HCT116 (cell line): ENCODE measurements around the gene SPG7. TPM values are rescaled to one million over a fixed set of nuclear protein-coding genes. Genes with fewer than 3 reads are reported as not detected.
A peak's percentile ranks its signal among the peaks of the same experiment; 100 is the strongest.

Experiments used
- ATAC-seq: fragments of 200-7000 bp; cut with Tn5 transposase; 2 replicates; pipeline ENCODE4 v1.9.1; 2020; ENCODE audit warnings: mild to moderate bottlenecking, moderate library complexity
- BruUV-seq: library from RNA; stranded (reverse); fragments of 400-500 nt; replicated peaks from 2 replicates; lab custom pipeline; 2021; lab: Mats Ljungman, UMichigan
- CTCF ChIA-PET: fragments of 300-600 bp; sonication (Branson Sonifier 250); formaldehyde crosslinking; loops from one replicate; lab custom pipeline; 2021; ENCODE audit warnings: antibody characterized with exemption; lab: Charles Lee
- POLR2A ChIA-PET: fragments of 300-600, 350-600 bp; sonication (Branson Sonifier 250); formaldehyde crosslinking; loops from one replicate; lab custom pipeline; 2021; ENCODE audit warnings: antibody characterized with exemption; lab: Charles Lee
- RAD21 ChIA-PET, 2 experiments: fragments of 300-600 bp; sonication (Branson Sonifier 250); formaldehyde crosslinking; loops; one replicate each; lab custom pipeline; 2023; ENCODE audit warnings: low total read pairs in 2 of 2; ENCODE audit not compliant: uncharacterized antibody in 2 of 2, unreplicated experiment in 2 of 2, low non-redundant PET in 1 of 2; lab: Charles Lee
- DNase-seq: peaks from one replicate; pipeline ENCODE4 v3.0.0-alpha.2; 2010; ENCODE audit warnings: low read depth, low spot score
- H2AFZ ChIP-seq: fragments of 200-600 bp; shearing (Covaris generic), sonication (generic); 2 replicates; pipeline ENCODE4 v1.6.1; 2017; ENCODE audit warnings: low read depth, mixed run types, mixed read lengths, antibody characterized with exemption, low read length; ENCODE audit not compliant: poor library complexity, severe bottlenecking
- H3K27ac ChIP-seq: 2 replicates; pipeline ENCODE4 v1.5.1; 2012; ENCODE audit warnings: low read depth, low read length
- H3K27me3 ChIP-seq: fragments of 200-600 bp; sonication (generic); 2 replicates; pipeline ENCODE4 v1.6.1; 2016; ENCODE audit warnings: mixed run types, low read length, mixed read lengths; ENCODE audit not compliant: insufficient read depth
- H3K36me3 ChIP-seq, 2 experiments: fragments of 200-500 bp in 1 of 2; fragments of 200-600 bp in 1 of 2; sonication (Bioruptor generic) in 1 of 2; sonication (generic) in 1 of 2; 2 replicates each; pipeline versions ENCODE4 v1.5.1 to v1.6.1; 2014 to 2016; ENCODE audit warnings: low read length in 2 of 2, inconsistent platforms in 1 of 2, mixed read lengths in 1 of 2, mixed run types in 1 of 2; ENCODE audit not compliant: insufficient read depth in 2 of 2, control insufficient read depth in 1 of 2
- H3K4me1 ChIP-seq, 2 experiments: fragments of 200-600 bp in 1 of 2; sonication (generic) in 1 of 2; 2 replicates each; pipeline versions ENCODE4 v1.5.1 to v1.6.1; 2012 to 2017; ENCODE audit warnings: low read length in 2 of 2, inconsistent platforms in 1 of 2, mild to moderate bottlenecking in 1 of 2, mixed read lengths in 1 of 2, mixed run types in 1 of 2, moderate library complexity in 1 of 2; ENCODE audit not compliant: insufficient read depth in 2 of 2, control insufficient read depth in 1 of 2
- H3K4me2 ChIP-seq: fragments of 200-600 bp; sonication (generic); 2 replicates; pipeline ENCODE4 v1.6.1; 2017; ENCODE audit warnings: mixed run types, low read length, mixed read lengths
- H3K4me3 ChIP-seq, 2 experiments: fragments of 200-600 bp in 1 of 2; sonication (generic) in 1 of 2; replicated peaks in 1 of 2; 2 replicates each; pipeline ENCODE4 v1.5.1; 2011 to 2016; ENCODE audit warnings: low read length in 2 of 2, control low read depth in 1 of 2, low read depth in 1 of 2, mild to moderate bottlenecking in 1 of 2, mixed read lengths in 1 of 2, mixed run types in 1 of 2
- H3K79me2 ChIP-seq: fragments of 200-600 bp; sonication (generic); 2 replicates; pipeline ENCODE4 v1.6.1; 2017; ENCODE audit warnings: mild to moderate bottlenecking, mixed run types, low read length, moderate library complexity, mixed read lengths; ENCODE audit not compliant: insufficient read depth
- H3K9ac ChIP-seq: fragments of 200-600 bp; sonication (generic); 2 replicates; pipeline ENCODE4 v1.6.1; 2016; ENCODE audit warnings: low read length, mixed read lengths
- H3K9me2 ChIP-seq: fragments of 200-600 bp; sonication (generic), shearing (Covaris generic); 2 replicates; pipeline ENCODE4 v1.6.1; 2017; ENCODE audit warnings: mixed run types, mild to moderate bottlenecking, moderate library complexity; ENCODE audit not compliant: insufficient read depth
- H3K9me3 ChIP-seq, 2 experiments: fragments of 200-500 bp in 1 of 2; fragments of 200-600 bp in 1 of 2; sonication (Bioruptor generic) in 1 of 2; sonication (generic) in 1 of 2; 2 replicates each; pipeline ENCODE4 v1.6.1; 2014 to 2017; ENCODE audit warnings: low read length in 2 of 2, mixed read lengths in 2 of 2, inconsistent platforms in 1 of 2, low read depth in 1 of 2, mild to moderate bottlenecking in 1 of 2, mixed run types in 1 of 2, moderate library complexity in 1 of 2; ENCODE audit not compliant: control insufficient read depth in 1 of 2, insufficient read depth in 1 of 2
- H4K20me1 ChIP-seq: fragments of 200-600 bp; sonication (generic), shearing (Covaris generic); 2 replicates; pipeline ENCODE4 v1.6.1; 2017; ENCODE audit warnings: mixed run types, mild to moderate bottlenecking, moderate library complexity; ENCODE audit not compliant: insufficient read depth
- CBX3 ChIP-seq: IDR thresholded peaks from 2 replicates; pipeline ENCODE4 v1.6.1; 2012; ENCODE audit warnings: low read depth
- CEBPB ChIP-seq: IDR thresholded peaks from 2 replicates; pipeline ENCODE4 v1.6.1; 2012; ENCODE audit warnings: low read depth
- CTCF ChIP-seq, 3 experiments: fragments of 200-600 bp in 1 of 3; sonication (generic) in 1 of 3; IDR thresholded peaks in 2 of 3; conservative IDR thresholded peaks in 1 of 3; 2 replicates each; pipeline ENCODE4 v1.5.1; 2012 to 2017; ENCODE audit warnings: low read depth in 2 of 3, low read length in 2 of 3, antibody characterized with exemption in 1 of 3, borderline replicate concordance in 1 of 3, control low read depth in 1 of 3, mild to moderate bottlenecking in 1 of 3, mixed read lengths in 1 of 3, mixed run types in 1 of 3, moderate library complexity in 1 of 3; ENCODE audit not compliant: insufficient read depth in 1 of 3
- ELF1 ChIP-seq: IDR thresholded peaks from 2 replicates; pipeline ENCODE4 v1.6.1; 2012; ENCODE audit warnings: low read depth, borderline replicate concordance
- FOSL1 ChIP-seq: IDR thresholded peaks from 2 replicates; pipeline ENCODE4 v1.6.1; 2012; ENCODE audit warnings: low read depth
- MAX ChIP-seq: IDR thresholded peaks from 2 replicates; pipeline ENCODE4 v1.6.1; 2012
- RAD21 ChIP-seq: IDR thresholded peaks from 2 replicates; pipeline ENCODE4 v1.6.1; 2012; ENCODE audit warnings: low read depth, mild to moderate bottlenecking
- REST ChIP-seq: IDR thresholded peaks from 2 replicates; pipeline ENCODE4 v1.6.1; 2012; ENCODE audit warnings: low read depth
- SIN3A ChIP-seq: IDR thresholded peaks from 2 replicates; pipeline ENCODE4 v1.6.1; 2012; ENCODE audit warnings: low read depth
- ZBTB33 ChIP-seq: IDR thresholded peaks from 2 replicates; pipeline ENCODE4 v1.6.1; 2011; ENCODE audit warnings: mild to moderate bottlenecking, low read length, moderate library complexity; ENCODE audit not compliant: insufficient replicate concordance; ENCODE audit errors: extremely low read depth
- ZNF274 ChIP-seq: fragments of 200-500 bp; sonication (Bioruptor generic); IDR thresholded peaks from 2 replicates; pipeline ENCODE4 v1.6.1; 2014; ENCODE audit warnings: mild to moderate bottlenecking, low read depth, low read length, inconsistent platforms
- intact Hi-C: fragments of 100-400 bp; cut with micrococcal nuclease; formaldehyde crosslinking; loops from 2 replicates; pipeline ENCODE4 v1.10.0; 2022
- total RNA-seq: library from RNA; stranded (reverse); gene quantifications from one replicate; pipeline ENCODE4 v1.2.1, GENCODE V29; 2021; ENCODE audit not compliant: unreplicated experiment

Gene SPG7
- total RNA-seq, 1 experiment from 2014 or later = 116 TPM

GRCh38 chr16:89582614-89583196, 74.5 kb downstream of the SPG7 start:
- Histone ChIP-seq H3K4me1 (peaks cover 13 to 38% of the 10 kb centered on the region in 2 experiments), H3K27ac (peak overlapping the region; percentile 45; the same call in 1 of the 2 replicates), H3K36me3 (peaks cover 24 to 76% of the 10 kb centered on the region in 2 experiments), H3K27me3 (no peaks in the 10 kb centered on the region), H3K9me3 (peaks cover 0 to 4% of the 10 kb centered on the region in 2 experiments; a peak in 1 of 4 replicates), H2AFZ (no peak overlapping the region), H4K20me1 (no peaks in the 10 kb centered on the region; the same call in 1 of the 2 replicates), H3K9me2 (no peaks in the 10 kb centered on the region), H3K79me2 (peaks cover 35% of the 10 kb centered on the region), H3K9ac (0 out of 2 replicates have a peak overlapping the region, but pooled peaks have one; percentile 44), H3K4me2 (no peak overlapping the region), H3K4me3 (no peak overlapping the region)
- no peak for ATAC-seq
- CTCF ChIA-PET = no interaction called here
- TF ChIP-seq REST (no peak), ZNF274 (no peak), SIN3A (no peak), MAX (no peak), CEBPB (no peak), RAD21 (no peak), CTCF (IDR thresholded peaks at IDR 0.05 in 2 of 3, conservative IDR thresholded peaks at IDR 0.05 in 1 of 3; ENCODE audit: borderline replicate concordance in 1 of 3, insufficient read depth in 1 of 3, low read depth in 2 of 3, low read length in 2 of 3) (no peak), ELF1 (no peak), CBX3 (no peak), FOSL1 (no peak), ZBTB33 (no peak)
- BruUV-seq = no TSS peak
- POLR2A ChIA-PET = no interaction called here
- DNase-seq = no peak
- RAD21 ChIA-PET = no interaction called here
- intact Hi-C loops = no loop called here
